Breast epithelium (tissue), 4 donors: ENCODE measurements around the gene OTOS. TPM values are rescaled to one million over a fixed set of nuclear protein-coding genes. Genes with fewer than 3 reads are reported as not detected.
A peak's percentile ranks its signal among the peaks of the same experiment; 100 is the strongest.

Experiments
- DNase-seq, 2 donors: peaks; one replicate each; pipeline ENCODE4 v3.0.0-alpha.2; 2019; ENCODE audit warnings: low spot score in 2 of 2
- H3K27ac ChIP-seq, 2 donors: fragments of 200-600 bp; sonication (generic) in 1 of 2; one replicate each; pipeline ENCODE4 v1.5.1; 2016 to 2019; ENCODE audit warnings: mild to moderate bottlenecking in 1 of 2
- H3K27me3 ChIP-seq, 2 donors: fragments of 200-600 bp; sonication (generic) in 1 of 2; one replicate each; pipeline versions ENCODE4 v1.5.1 to v1.6.0; 2017 to 2019; ENCODE audit warnings: control low read depth in 1 of 2, mild to moderate bottlenecking in 1 of 2
- H3K36me3 ChIP-seq: fragments of 200-600 bp; one replicate; pipeline ENCODE4 v1.5.1; 2019
- H3K4me1 ChIP-seq, 2 donors: fragments of 200-600 bp; sonication (generic); one replicate each; pipeline ENCODE4 v1.5.1; 2016 to 2019; ENCODE audit warnings: control low read depth in 1 of 2
- H3K4me3 ChIP-seq, 3 donors: fragments of 200-600 bp; sonication (generic); 1 replicate in 2 of 3; 2 replicates in 1 of 3; pipeline ENCODE4 v1.5.1; 2016 to 2019; ENCODE audit warnings: mild to moderate bottlenecking in 3 of 3, moderate library complexity in 2 of 3
- H3K9me3 ChIP-seq, 2 donors: fragments of 200-600 bp; sonication (generic) in 1 of 2; one replicate each; pipeline ENCODE4 v1.5.1; 2016 to 2019; ENCODE audit warnings: control low read depth in 1 of 2
- CTCF ChIP-seq, 3 donors: fragments of 450-650 bp; IDR thresholded peaks; one replicate each; pipeline ENCODE4 v1.5.1; 2016 to 2017; ENCODE audit warnings: antibody characterized with exemption in 3 of 3, mild to moderate bottlenecking in 3 of 3, moderate library complexity in 3 of 3
- POLR2A ChIP-seq: fragments of 450-650 bp; IDR thresholded peaks from one replicate; pipeline ENCODE4 v1.6.1; 2016; ENCODE audit warnings: antibody characterized with exemption, mild to moderate bottlenecking, moderate library complexity
- POLR2AphosphoS5 ChIP-seq, 3 donors: sonication (generic); formaldehyde crosslinking; IDR thresholded peaks; one replicate each; pipeline ENCODE4 v1.6.1; 2017; ENCODE audit warnings: antibody characterized with exemption in 3 of 3
- intact Hi-C: fragments of 100-400 bp; cut with DNase I; formaldehyde crosslinking; loops from one replicate; pipeline ENCODE4 v1.15.1; 2023; ENCODE audit warnings: low total_unique reads
- total RNA-seq, 3 donors: library from RNA; depleted of rRNA; stranded (reverse); fragments of >200 nt; gene quantifications; one replicate each; pipeline ENCODE4 v1.1.0, GENCODE V29; 2016

The OTOS gene
- total RNA-seq, 3 donors from 2014 or later = not detected

- intact Hi-C loops = no loop called here
- no peak for TF ChIP-seq CTCF (IDR thresholded peaks at IDR 0.05)
- TF ChIP-seq POLR2AphosphoS5 (IDR thresholded peaks at IDR 0.05) = no peak
- no peak for TF ChIP-seq POLR2A
- Histone ChIP-seq H3K4me1 (no peaks in the 10 kb centered on the region), H3K36me3 (no peaks in the 10 kb centered on the region), H3K4me3 (no peak overlapping the region), H3K27ac (no peak overlapping the region), H3K27me3 (peaks cover 0 to 24% of the 10 kb centered on the region in 2 donors), H3K9me3 (peaks cover 0 to 13% of the 10 kb centered on the region in 2 donors)
- DNase-seq = peak in 1 of 2 donors; percentile 49
Observed at GRCh38 chr2:240183875-240184590, 43.6 kb upstream of the OTOS start.

GRCh38 chr2:240183006-240183874 is 42.8 kb upstream of the OTOS start:
- TF ChIP-seq POLR2A = no peak
- no peak for TF ChIP-seq POLR2AphosphoS5 (IDR thresholded peaks at IDR 0.05)
- no peak for TF ChIP-seq CTCF (IDR thresholded peaks at IDR 0.05)
- intact Hi-C loops = no loop called here
- Histone ChIP-seq H3K4me3 (no peak overlapping the region), H3K9me3 (peaks cover 0 to 12% of the 10 kb centered on the region in 2 donors), H3K4me1 (no peaks in the 10 kb centered on the region), H3K36me3 (no peaks in the 10 kb centered on the region), H3K27ac (no peak overlapping the region), H3K27me3 (peaks cover 0 to 31% of the 10 kb centered on the region in 2 donors)
- peak in 1 of 2 donors; percentile 38 for DNase-seq

DNA sequence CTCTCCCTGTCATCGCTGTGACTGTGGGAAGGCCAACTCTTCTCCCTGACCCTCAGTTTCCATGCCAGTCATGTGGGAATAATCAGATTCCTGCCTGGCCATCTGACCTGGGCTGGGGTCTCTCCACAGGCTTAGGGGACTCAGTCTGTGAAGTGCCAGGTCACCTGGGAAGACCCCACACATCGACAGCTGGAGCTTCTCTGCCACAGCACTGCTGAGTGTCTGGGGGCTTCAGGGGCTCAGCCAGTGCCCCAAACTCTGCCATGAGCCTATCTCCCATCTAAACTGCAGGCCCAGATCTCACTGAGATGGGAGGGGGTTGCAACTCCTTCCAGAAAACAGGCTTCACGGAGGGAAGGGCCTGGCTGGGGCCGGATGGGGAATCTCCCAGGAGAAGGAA is 42.0 kb upstream of the OTOS start:
- no peak overlapping the region for H3K4me3 ChIP-seq
- peaks cover 0 to 31% of the 10 kb centered on the region in 2 donors for H3K27me3 ChIP-seq
- intact Hi-C loops = no loop called here
- H3K27ac ChIP-seq = no peak overlapping the region
- DNase-seq = peak in 1 of 2 donors; percentile 24
- no peaks in the 10 kb centered on the region for H3K4me1 ChIP-seq
- no peak for TF ChIP-seq POLR2A
- H3K36me3 ChIP-seq = no peaks in the 10 kb centered on the region
- H3K9me3 ChIP-seq = peaks cover 0 to 4% of the 10 kb centered on the region in 2 donors

GRCh38 chr2:240182001-240182400 is 41.5 kb upstream of the OTOS start:
- intact Hi-C loops = no loop called here
- peaks cover 0 to 31% of the 10 kb centered on the region in 2 donors for H3K27me3 ChIP-seq
- H3K9me3 ChIP-seq = no peaks in the 10 kb centered on the region
- H3K36me3 ChIP-seq = no peaks in the 10 kb centered on the region
- no peak overlapping the region for H3K27ac ChIP-seq
- TF ChIP-seq CTCF (IDR thresholded peaks at IDR 0.05) = no peak
- no peak for TF ChIP-seq POLR2AphosphoS5 (IDR thresholded peaks at IDR 0.05)
- TF ChIP-seq POLR2A = no peak
- DNase-seq = peak in 1 of 2 donors; percentile 35
- no peaks in the 10 kb centered on the region for H3K4me1 ChIP-seq
- H3K4me3 ChIP-seq = no peak overlapping the region

DNA sequence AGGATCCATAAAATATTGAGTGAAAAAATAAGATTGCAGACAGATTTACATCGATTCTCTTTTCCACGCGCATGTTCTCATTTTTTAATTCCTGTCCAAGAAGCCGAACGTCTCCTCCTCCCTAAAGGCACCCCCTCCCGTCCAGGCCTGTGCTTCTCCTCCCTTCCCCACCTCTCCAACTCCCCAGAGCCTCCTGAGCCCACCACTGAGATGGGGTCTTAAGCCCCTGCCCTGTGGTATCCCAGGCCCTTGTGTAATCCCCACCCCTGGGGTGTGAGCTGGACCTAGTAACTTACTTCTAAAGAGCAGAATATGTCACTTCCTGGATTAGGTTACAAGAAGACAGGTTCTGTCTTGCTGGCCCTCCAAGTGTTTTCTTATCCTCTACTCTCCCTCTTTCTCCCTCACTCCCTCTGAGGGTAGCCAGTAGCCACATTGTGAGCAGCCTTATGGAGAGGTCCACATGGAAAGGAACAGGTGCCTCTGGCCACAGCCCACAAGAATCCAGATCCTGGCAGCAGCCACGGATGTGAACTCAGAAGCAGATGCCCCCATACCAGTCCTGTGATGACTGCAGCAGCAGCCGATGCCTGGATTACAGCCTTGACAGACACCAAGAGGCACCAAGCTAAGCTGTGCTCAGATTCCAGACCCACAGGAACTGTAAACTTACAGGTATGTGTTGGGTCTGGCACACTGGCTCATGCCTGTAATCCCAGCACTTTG is 39.6 kb upstream of the OTOS start:
- H3K9me3 ChIP-seq = no peaks in the 10 kb centered on the region
- H3K4me1 ChIP-seq = no peaks in the 10 kb centered on the region
- no peak overlapping the region for H3K4me3 ChIP-seq
- intact Hi-C loops = loop anchor here (10.0 kb wide), 1 partner anchor 395 kb away; no protein-coding TSS in a partner anchor
- H3K27me3 ChIP-seq = peaks cover 0 to 25% of the 10 kb centered on the region in 2 donors
- H3K27ac ChIP-seq = no peak overlapping the region
- no peaks in the 10 kb centered on the region for H3K36me3 ChIP-seq
- DNase-seq = no peak
- TF ChIP-seq POLR2AphosphoS5 (IDR thresholded peaks at IDR 0.05) = no peak
- no peak for TF ChIP-seq CTCF (IDR thresholded peaks at IDR 0.05)
- no peak for TF ChIP-seq POLR2A
